ENCODE data around the gene C18orf54.

The C18orf54 gene

GRCh38 chr18:54396760-54397159 lies 39.1 kb downstream of the C18orf54 start:
- FAIRE-seq (peak; percentile 99), DNase-seq (ENCODE audit: insufficient read length, low spot score) (no peak)
- no peak for TF ChIP-seq CTCF (IDR thresholded peaks at IDR 0.05; ENCODE audit: insufficient read depth, missing control alignments)

GRCh38 chr18:54405290-54405689 lies 47.6 kb downstream of the C18orf54 start:
- FAIRE-seq (peak; percentile 97), DNase-seq (ENCODE audit: insufficient read length, low spot score) (no peak)
- TF ChIP-seq CTCF (IDR thresholded peaks at IDR 0.05; ENCODE audit: insufficient read depth, missing control alignments), result no peak

GRCh38 chr18:54411781-54412180 lies 54.1 kb downstream of the C18orf54 start:
- FAIRE-seq, result no peak
- no peak for TF ChIP-seq CTCF (IDR thresholded peaks at IDR 0.05; ENCODE audit: insufficient read depth, missing control alignments)
- DNase-seq (ENCODE audit: insufficient read length, low spot score), result no peak

GRCh38 chr18:54415086-54415485 lies 57.4 kb downstream of the C18orf54 start:
- DNase-seq (ENCODE audit: insufficient read length, low spot score), result no peak
- FAIRE-seq, result no peak

GRCh38 chr18:54416436-54416835 lies 58.7 kb downstream of the C18orf54 start:
- peak; percentile 95 for FAIRE-seq
- no peak for TF ChIP-seq CTCF (IDR thresholded peaks at IDR 0.05; ENCODE audit: insufficient read depth, missing control alignments)
- DNase-seq (ENCODE audit: insufficient read length, low spot score), result no peak

More at GRCh38 chr18:54415086-54415485, 57.4 kb downstream of the C18orf54 start:
- TF ChIP-seq CTCF (IDR thresholded peaks at IDR 0.05; ENCODE audit: insufficient read depth, missing control alignments), result no peak

- no peak for TF ChIP-seq CTCF (IDR thresholded peaks at IDR 0.05; ENCODE audit: insufficient read depth, missing control alignments)
- FAIRE-seq, result no peak
- no peak for DNase-seq (ENCODE audit: insufficient read length, low spot score)
Observed at GRCh38 chr18:54423831-54424230, 66.1 kb downstream of the C18orf54 start.

GRCh38 chr18:54426085-54426665 lies 68.5 kb downstream of the C18orf54 start:
- no peak for TF ChIP-seq CTCF (IDR thresholded peaks at IDR 0.05; ENCODE audit: insufficient read depth, missing control alignments)
- FAIRE-seq, result peak; percentile 92
- no peak for DNase-seq (ENCODE audit: insufficient read length, low spot score)

All from D721Med (cell line).